ENCODE measurements around the gene IL26.

Gene IL26

GRCh38 chr12:68237078-68237477 is 11.5 kb upstream of the IL26 start:
- peak; percentile 15 for TF ChIP-seq CTCF (conservative IDR thresholded peaks at IDR 0.05; ENCODE audit: control insufficient read depth, insufficient read depth, low read depth, low read length)
- no peak overlapping the region for H3K4me3 ChIP-seq (ENCODE audit: control insufficient read depth, low read depth, low read length)

DNA sequence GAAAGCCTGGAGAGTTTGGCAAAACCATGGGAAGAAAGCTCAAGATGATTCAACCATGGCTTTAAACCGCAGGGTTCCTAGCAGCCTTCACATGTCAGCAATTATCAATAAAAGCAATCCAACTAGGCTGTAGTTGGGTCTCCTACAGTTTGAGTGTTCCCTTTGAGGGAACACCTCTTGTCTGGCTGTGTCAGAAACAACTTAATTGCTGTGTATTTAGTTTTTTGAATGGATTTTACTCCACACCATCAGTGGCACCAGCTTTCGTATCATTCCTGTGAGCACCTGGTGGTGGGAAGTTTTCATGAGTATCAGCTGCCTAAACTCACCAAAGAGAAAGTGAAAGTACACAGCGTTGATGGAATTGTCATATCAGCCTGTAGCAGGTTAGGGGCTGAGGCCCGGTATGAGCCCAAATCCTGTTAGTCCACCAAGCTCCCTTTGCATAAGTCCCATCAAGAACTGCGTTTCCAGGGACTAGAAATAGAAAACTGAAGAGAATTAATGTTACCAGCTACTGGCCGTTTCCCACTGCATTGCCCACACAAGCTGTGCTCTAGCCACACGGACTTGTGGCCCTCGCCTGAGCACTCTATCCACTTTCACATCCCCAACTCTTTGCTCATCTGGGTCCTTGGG is 10.9 kb upstream of the IL26 start:
- no peak overlapping the region for H3K4me3 ChIP-seq (ENCODE audit: control insufficient read depth, low read depth, low read length)
- TF ChIP-seq CTCF (conservative IDR thresholded peaks at IDR 0.05; ENCODE audit: control insufficient read depth, insufficient read depth, low read depth, low read length) = no peak
- DNase-seq (ENCODE audit: low read depth) = peak; percentile 45

More at GRCh38 chr12:68237078-68237477, 11.5 kb upstream of the IL26 start:
- no peak for DNase-seq (ENCODE audit: low read depth)

GRCh38 chr12:68235576-68235975 is 10.0 kb upstream of the IL26 start:
- no peak overlapping the region for H3K4me3 ChIP-seq (ENCODE audit: control insufficient read depth, low read depth, low read length)
- DNase-seq (ENCODE audit: low read depth) = peak; percentile 31
- TF ChIP-seq CTCF (conservative IDR thresholded peaks at IDR 0.05; ENCODE audit: control insufficient read depth, insufficient read depth, low read depth, low read length) = no peak

GRCh38 chr12:68234140-68234539 is 8.5 kb upstream of the IL26 start:
- no peak for DNase-seq (ENCODE audit: low read depth)

GRCh38 chr12:68233498-68233897 is 7.9 kb upstream of the IL26 start:
- no peak for TF ChIP-seq CTCF (conservative IDR thresholded peaks at IDR 0.05; ENCODE audit: control insufficient read depth, insufficient read depth, low read depth, low read length)
- no peak for DNase-seq (ENCODE audit: low read depth)
- H3K4me3 ChIP-seq (ENCODE audit: control insufficient read depth, low read depth, low read length) = no peak overlapping the region

More at GRCh38 chr12:68234140-68234539, 8.5 kb upstream of the IL26 start:
- H3K4me3 ChIP-seq (ENCODE audit: control insufficient read depth, low read depth, low read length) = no peak overlapping the region
- TF ChIP-seq CTCF (conservative IDR thresholded peaks at IDR 0.05; ENCODE audit: control insufficient read depth, insufficient read depth, low read depth, low read length) = no peak

GRCh38 chr12:68231691-68232090 is 6.1 kb upstream of the IL26 start:
- DNase-seq (ENCODE audit: low read depth) = no peak
- H3K4me3 ChIP-seq (ENCODE audit: control insufficient read depth, low read depth, low read length) = no peak overlapping the region

More at GRCh38 chr12:68231691-68232090, 6.1 kb upstream of the IL26 start:
- no peak for TF ChIP-seq CTCF (conservative IDR thresholded peaks at IDR 0.05; ENCODE audit: control insufficient read depth, insufficient read depth, low read depth, low read length)
